22Rv1 (cell line): ENCODE measurements around the gene COL23A1.

Experiments
- H3K27ac ChIP-seq: fragments of 450-650 bp; 2 replicates; pipeline ENCODE4 v1.5.1; 2017
- ZFX ChIP-seq: fragments of 450-650 bp; IDR thresholded peaks from 2 replicates; pipeline ENCODE4 v1.6.1; 2017; ENCODE audit warnings: antibody characterized with exemption, borderline replicate concordance
- TF ChIP-seq, protein P1 (sequence below): fragments of 450-650 bp; IDR thresholded peaks from 2 replicates; pipeline ENCODE4 v1.5.1; 2017; ENCODE audit warnings: mild to moderate bottlenecking

COL23A1 gene

DNA sequence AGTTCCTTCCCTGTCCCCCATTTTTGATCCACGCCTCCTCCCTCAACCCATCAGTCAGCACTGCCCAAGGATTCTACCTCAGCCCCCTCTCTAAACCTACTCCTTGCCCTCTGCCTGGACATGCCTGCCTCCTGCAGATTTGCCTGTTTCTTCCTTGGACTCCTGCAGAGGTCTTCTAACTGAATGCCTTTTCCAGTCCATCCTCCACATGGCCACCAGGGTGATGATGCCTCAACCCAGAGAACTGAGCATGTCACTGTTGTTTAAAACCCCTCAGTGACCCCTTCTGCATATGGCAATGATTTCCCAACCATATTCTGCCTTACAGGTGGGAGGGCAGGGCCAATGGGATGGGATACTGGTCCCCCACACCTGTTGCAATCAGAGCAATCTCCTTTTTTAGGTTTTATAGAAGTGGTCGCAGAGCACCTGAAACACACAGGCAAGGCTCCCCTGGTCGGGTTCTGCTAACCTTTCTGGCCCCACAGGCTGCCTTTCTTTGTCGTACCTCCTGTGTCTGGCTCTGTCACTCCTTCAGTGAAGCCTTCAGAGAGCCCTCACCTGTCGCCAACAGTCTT, 366.9 kb downstream of the COL23A1 start:
- TF ChIP-seq ZFX, result no peak
- TF ChIP-seq, protein P1, sequence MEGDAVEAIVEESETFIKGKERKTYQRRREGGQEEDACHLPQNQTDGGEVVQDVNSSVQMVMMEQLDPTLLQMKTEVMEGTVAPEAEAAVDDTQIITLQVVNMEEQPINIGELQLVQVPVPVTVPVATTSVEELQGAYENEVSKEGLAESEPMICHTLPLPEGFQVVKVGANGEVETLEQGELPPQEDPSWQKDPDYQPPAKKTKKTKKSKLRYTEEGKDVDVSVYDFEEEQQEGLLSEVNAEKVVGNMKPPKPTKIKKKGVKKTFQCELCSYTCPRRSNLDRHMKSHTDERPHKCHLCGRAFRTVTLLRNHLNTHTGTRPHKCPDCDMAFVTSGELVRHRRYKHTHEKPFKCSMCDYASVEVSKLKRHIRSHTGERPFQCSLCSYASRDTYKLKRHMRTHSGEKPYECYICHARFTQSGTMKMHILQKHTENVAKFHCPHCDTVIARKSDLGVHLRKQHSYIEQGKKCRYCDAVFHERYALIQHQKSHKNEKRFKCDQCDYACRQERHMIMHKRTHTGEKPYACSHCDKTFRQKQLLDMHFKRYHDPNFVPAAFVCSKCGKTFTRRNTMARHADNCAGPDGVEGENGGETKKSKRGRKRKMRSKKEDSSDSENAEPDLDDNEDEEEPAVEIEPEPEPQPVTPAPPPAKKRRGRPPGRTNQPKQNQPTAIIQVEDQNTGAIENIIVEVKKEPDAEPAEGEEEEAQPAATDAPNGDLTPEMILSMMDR, result no peak
- H3K27ac ChIP-seq, result no peak overlapping the region

DNA sequence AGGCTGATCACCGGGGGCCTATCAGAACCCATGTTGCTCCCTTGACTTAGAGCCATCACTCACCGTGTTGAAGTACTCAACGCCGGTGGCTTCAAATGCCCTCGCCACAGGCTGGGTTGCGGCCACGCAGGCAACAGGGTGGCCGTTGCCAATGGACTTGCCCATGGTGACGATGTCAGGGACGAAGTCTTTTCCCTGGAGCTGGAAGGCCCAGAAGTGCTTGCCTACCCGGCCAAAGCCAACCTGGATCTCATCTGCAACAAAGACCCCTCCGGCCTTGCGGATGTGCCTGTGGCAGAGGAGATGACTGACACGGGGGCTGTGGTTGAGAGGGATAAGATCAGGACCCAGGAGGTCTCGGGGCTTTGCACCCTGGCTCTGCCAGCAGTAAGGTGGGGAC, 367.9 kb downstream of the COL23A1 start:
- H3K27ac ChIP-seq, result no peak overlapping the region
- TF ChIP-seq ZFX, result no peak
- TF ChIP-seq, protein P1, result no peak

DNA sequence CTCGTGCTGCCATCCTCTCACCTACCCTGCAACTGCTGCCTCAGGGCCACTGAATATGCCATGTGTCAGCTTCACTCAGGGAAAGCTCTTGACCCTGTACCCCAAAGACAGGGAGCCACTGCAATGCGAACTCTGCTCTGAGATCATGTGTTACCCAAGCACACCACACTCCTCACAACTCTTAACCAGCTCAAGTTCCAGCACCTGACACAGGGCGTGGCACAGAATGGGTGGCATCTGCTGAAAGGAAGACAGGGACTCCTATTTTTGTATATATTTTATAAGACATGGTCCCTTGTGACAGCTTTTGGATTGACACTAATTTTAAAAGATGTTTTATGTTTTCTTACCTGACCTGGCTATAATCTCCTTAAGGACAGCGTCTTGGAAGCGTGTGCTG, 368.3 kb downstream of the COL23A1 start:
- TF ChIP-seq, protein P1, result no peak
- TF ChIP-seq ZFX, result no peak
- no peak overlapping the region for H3K27ac ChIP-seq

DNA sequence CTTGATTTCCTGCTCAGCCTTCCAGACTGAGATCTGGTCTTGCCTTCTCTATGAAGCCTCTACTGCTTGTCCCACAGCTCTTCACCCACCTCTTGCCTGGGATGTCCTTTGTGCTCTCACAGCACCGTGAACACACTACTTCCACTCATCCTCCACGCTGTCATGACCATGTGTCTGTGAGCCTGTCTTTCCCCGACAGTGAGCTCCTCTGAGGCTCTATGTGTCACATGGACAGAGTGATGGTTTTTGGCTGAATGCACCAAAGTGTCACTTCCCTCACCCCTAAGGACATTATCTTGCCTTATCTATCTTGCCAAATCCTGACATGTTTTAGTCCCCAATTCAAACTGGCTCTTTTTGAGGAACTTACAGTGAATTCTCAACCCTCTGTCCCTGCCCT, 368.9 kb downstream of the COL23A1 start:
- 0 out of 2 replicates have a peak overlapping the region, but pooled peaks have one; percentile 17 for H3K27ac ChIP-seq
- TF ChIP-seq, protein P1, result no peak
- no peak for TF ChIP-seq ZFX

DNA sequence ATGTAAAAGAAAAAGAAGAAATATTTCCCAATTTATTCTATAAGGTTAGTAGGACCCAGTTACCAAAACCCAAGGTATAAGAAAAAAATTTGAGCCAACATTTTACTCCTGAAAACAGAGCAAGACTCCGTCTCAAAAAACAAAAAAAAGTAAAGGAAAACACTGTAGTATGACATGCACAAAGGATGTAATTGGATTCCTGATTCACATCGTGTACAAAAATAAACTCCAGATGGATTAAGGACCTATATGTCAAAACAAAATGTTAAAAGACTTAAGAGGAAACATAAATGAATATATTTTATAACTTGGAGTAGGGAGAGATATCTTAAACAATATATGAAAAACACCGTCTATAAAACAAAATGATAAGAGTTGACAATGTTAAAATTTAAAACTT, 371.4 kb downstream of the COL23A1 start:
- no peak overlapping the region for H3K27ac ChIP-seq
- TF ChIP-seq, protein P1, result no peak
- no peak for TF ChIP-seq ZFX

DNA sequence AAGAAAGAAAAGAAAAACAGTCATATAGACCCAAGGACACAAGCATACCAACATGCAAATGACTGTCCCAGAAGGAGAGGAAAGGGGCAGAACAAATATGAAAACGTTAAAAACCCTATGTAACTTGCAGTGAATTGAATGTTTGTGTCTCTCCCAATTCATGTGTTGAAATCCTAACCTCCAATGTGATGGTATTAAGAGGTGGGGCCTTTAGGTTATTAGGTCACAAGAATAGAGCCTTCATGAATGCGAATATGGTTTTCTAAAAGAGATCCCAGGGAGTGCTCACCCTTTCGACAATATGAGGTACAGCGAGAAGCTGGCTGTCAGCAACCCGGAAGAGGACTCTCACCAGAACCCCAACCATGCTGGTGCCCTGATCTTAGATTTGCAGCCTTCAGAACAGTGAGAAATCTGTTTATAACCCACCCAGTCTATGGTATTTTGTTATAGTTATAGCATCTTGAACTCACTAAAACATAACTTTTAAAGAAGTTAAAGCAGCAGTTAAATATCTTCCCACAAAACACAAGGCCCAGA, 371.9 kb downstream of the COL23A1 start:
- no peak overlapping the region for H3K27ac ChIP-seq
- TF ChIP-seq ZFX, result no peak
- TF ChIP-seq, protein P1, result no peak

DNA sequence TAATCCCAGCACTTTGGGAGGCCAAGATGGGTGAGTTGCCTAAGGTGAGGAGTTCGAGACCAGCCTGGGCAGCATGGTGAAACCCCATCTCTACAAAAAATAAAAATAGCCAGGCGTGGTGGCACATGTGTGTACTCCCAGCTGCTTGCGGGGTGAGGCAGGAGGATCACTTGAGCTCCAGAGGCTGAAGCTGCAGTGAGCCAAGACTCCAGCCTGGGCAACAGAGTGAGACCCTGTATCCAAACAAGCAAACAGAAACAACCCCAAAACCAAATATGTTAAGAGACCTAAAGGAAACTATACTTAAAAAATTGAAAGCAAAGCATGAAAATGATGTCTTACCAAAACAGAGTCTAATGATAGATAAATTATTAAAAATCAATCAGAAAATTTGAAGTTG, 373.4 kb downstream of the COL23A1 start:
- H3K27ac ChIP-seq, result no peak overlapping the region
- no peak for TF ChIP-seq ZFX
- TF ChIP-seq, protein P1, result no peak
